NCI-H2081 treated with DMSO at 0.1 percent for 48 hours (cell line): ENCODE results near the gene TPD52L2.

Source experiments
- DNase-seq: peaks from one replicate; lab custom pipeline; 2025; lab: John Stamatoyannopoulos, UW

TPD52L2 gene

GRCh38 chr20:63932606-63933160 lies 67.6 kb downstream of the TPD52L2 start:
- DNase-seq, result no peak

- no peak for DNase-seq
Observed at GRCh38 chr20:63933646-63934045, 68.6 kb downstream of the TPD52L2 start.

GRCh38 chr20:63934271-63935068 lies 69.4 kb downstream of the TPD52L2 start:
- DNase-seq, result no peak

- no peak for DNase-seq
Observed at GRCh38 chr20:63935447-63935846, 70.4 kb downstream of the TPD52L2 start.

GRCh38 chr20:63937596-63937995 lies 72.5 kb downstream of the TPD52L2 start:
- DNase-seq, result no peak

GRCh38 chr20:63939061-63939935 lies 74.2 kb downstream of the TPD52L2 start:
- no peak for DNase-seq

GRCh38 chr20:63940071-63940471 lies 75.0 kb downstream of the TPD52L2 start:
- DNase-seq, result no peak

GRCh38 chr20:63940472-63941266 lies 75.6 kb downstream of the TPD52L2 start:
- no peak for DNase-seq
